ENCODE results near the gene SGK1.

- TF ChIP-seq, protein P1, sequence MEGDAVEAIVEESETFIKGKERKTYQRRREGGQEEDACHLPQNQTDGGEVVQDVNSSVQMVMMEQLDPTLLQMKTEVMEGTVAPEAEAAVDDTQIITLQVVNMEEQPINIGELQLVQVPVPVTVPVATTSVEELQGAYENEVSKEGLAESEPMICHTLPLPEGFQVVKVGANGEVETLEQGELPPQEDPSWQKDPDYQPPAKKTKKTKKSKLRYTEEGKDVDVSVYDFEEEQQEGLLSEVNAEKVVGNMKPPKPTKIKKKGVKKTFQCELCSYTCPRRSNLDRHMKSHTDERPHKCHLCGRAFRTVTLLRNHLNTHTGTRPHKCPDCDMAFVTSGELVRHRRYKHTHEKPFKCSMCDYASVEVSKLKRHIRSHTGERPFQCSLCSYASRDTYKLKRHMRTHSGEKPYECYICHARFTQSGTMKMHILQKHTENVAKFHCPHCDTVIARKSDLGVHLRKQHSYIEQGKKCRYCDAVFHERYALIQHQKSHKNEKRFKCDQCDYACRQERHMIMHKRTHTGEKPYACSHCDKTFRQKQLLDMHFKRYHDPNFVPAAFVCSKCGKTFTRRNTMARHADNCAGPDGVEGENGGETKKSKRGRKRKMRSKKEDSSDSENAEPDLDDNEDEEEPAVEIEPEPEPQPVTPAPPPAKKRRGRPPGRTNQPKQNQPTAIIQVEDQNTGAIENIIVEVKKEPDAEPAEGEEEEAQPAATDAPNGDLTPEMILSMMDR (IDR thresholded peaks at IDR 0.05): no peak
- no peak for TF ChIP-seq EP300 (IDR thresholded peaks at IDR 0.05; ENCODE audit: borderline replicate concordance in 1 of 2, low read depth in 1 of 2, low read length in 1 of 2)
Measured at GRCh38 chr6:134199848-134200606, 117.9 kb downstream of the SGK1 start.

All from SK-N-SH (cell line).